HG03025 (cell line): Measurements from ENCODE around the gene ALPP.
"Not testable (repeated sequence)": the region's sequence is repeated elsewhere in the genome, so short reads cannot be mapped to it uniquely, and the experiment has no call there.

Source experiments
- ATAC-seq: cut with Tn5 transposase; IDR thresholded peaks from one replicate; pipeline ENCODE4 v1.9.1; 2021; ENCODE audit warnings: mild to moderate bottlenecking, moderate library complexity; ENCODE audit not compliant: unreplicated experiment, low FRiP score

The ALPP gene

GRCh38 chr2:232379610-232380590, 1.3 kb downstream of the ALPP start:
- ATAC-seq: not testable (repeated sequence)

DNA sequence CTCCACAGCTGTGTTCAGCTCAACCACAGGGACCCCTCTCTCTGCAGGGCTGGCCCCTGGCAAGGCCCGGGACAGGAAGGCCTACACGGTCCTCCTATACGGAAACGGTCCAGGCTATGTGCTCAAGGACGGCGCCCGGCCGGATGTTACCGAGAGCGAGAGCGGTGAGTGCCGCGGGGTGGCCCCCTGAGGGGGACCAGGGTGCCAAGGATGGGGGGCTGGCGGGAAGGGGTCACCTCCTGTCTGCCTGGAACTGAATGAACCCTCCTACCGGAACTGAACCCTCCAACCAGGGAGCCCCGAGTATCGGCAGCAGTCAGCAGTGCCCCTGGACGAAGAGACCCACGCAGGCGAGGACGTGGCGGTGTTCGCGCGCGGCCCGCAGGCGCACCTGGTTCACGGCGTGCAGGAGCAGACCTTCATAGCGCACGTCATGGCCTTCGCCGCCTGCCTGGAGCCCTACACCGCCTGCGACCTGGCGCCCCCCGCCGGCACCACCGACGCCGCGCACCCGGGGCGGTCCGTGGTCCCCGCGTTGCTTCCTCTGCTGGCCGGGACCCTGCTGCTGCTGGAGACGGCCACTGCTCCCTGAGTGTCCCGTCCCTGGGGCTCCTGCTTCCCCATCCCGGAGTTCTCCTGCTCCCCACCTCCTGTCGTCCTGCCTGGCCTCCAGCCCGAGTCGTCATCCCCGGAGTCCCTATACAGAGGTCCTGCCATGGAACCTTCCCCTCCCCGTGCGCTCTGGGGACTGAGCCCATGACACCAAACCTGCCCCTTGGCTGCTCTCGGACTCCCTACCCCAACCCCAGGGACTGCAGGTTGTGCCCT, 2.9 kb downstream of the ALPP start:
- not testable (repeated sequence) for ATAC-seq

DNA sequence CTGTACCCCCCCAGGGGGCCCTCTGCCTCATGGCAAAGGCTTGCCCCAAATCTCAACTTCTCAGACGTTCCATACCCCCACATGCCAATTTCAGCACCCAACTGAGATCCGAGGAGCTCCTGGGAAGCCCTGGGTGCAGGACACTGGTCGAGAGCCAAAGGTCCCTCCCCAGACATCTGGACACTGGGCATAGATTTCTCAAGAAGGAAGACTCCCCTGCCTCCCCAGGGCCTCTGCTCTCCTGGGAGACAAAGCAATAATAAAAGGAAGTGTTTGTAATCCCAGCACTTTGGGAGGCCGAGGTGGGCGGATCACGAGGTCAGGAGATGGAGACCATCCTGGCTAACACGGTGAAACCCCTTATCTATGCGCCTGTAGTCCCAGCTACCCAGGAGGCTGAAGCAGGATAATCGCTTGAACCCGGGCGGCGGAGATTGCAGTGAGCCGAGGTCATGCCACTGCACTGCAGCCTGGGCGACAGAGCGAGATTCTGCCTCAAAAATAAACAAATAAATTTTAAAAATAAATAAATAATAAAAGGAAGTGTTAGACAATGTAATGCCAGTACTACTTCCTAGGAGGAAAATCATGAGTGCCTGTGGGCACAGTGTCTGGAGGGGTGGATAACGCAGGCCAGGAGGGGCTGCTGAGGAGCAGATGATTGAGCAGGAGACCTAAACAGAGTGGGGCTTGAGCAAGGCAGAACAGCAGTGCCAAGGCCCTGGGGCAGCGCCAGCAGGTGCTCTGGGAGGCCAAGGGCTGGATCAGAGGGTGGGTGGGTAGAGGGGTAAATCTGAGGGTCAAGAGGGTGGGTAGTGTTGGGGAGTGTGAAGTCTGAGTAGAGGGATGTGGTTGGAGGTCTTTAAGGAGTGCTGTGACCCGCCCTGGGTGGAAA, 4.0 kb downstream of the ALPP start:
- ATAC-seq: no peak

DNA sequence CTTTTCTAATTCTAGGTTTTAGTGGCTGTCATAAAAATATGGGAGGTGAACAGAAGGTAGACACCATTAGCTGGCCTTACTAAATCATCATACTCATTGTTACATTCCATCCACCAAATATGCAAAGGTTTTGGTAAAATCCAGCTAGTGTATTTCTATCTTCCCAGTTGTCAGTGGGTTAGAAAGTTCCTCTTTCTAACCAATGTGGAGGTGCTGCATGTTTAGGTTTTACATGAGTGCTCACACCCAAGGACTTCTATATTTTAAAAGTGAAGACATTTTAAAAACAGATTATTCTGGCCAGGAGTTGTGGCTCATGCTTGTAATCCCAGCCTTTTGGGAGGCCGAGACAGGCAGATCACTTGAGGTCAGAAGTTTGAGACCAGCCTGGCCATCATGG, 5.9 kb downstream of the ALPP start:
- ATAC-seq: no peak

DNA sequence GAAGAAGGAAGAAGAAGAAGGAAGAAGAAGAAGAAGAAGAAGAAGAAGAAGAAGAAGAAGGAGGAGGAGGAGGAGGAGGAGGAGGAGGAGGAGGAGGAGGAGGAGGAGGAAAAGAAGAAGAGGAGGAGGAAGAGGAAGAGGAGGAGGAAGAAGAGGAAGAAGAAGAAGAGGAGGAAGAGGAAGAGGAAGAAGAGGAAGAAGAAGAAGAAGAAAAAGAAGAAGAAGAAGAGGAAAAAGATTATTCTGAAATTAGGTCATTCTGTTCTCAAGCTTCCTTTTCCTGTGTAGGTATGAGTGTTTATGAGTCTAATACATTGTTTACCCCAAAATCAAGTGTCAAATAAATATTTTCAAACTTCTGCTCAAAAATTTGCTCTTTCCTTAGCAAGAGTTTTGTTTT, 6.5 kb downstream of the ALPP start:
- not testable (repeated sequence) for ATAC-seq

GRCh38 chr2:232385660-232386489, 7.3 kb downstream of the ALPP start:
- ATAC-seq: no peak

GRCh38 chr2:232386490-232386739, 7.9 kb downstream of the ALPP start:
- no peak for ATAC-seq

DNA sequence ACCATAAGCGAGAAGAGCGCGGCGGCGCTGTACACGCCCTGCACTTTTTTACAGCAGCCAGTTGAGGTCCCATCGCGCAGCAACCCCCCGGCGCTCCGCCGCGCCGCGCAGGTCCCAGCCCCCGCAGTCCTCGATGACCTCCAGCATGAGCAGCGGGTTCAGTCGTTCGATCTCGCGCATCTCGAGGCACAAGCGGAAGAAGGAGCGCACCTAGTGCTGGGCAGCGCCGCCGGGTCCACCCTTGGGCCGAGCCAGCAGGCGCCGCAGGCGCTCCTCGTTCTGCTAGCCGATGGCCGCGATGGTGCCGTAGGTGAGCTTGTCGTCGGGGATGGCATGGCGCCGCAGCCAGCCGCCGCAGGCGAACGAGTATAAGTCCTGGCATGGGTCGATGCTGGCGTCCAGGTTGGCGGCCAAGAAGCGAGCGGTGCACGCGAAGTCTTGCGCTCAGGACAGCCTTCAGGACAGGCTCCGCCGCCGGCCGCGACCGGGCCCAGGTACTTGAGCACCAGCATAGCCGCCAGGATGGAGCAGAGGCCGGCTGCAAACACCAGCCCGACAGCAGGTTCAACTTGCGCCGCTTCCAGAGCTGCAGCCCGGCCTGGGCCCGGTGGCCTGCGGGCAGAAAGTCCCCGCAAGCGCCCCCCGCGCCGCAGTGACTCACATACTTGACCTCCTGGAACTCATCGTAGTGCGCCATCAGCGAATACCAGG, 8.3 kb downstream of the ALPP start:
- no peak for ATAC-seq

DNA sequence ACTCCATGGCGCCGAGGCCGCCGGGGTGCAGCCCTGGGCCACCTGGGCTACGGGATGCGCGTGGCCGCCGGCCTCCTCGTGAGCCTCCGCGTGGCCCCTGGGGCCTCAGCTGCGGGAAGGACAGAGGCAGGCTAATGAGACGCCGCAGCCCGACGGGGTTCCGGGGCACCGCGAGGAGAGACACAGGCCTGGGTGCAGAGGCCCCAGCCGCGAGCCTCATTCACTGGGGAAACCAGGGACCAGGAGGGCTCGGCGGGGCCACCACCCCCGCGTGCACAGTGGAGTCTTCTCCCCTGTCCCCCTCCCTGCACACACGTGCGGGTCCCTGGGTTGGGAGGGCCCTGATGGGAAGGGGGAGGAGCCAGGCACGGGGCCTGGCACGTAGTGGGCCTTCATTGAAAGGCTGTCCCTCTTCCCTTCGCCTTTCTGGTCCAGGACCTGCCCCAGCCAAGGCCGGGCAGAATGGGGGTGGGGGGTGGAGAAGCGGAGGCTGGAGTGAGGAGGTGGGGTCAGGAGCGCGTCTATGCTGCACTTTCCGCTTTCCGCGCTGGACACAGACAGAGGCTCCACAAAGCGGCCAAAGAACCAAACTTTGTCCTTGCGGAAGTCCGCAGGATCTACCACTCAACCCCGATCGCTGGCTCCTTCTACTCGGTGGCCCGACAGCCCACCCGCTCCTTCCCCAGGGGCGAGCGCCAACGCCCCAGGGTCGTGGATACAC, 9.1 kb downstream of the ALPP start:
- ATAC-seq: no peak

DNA sequence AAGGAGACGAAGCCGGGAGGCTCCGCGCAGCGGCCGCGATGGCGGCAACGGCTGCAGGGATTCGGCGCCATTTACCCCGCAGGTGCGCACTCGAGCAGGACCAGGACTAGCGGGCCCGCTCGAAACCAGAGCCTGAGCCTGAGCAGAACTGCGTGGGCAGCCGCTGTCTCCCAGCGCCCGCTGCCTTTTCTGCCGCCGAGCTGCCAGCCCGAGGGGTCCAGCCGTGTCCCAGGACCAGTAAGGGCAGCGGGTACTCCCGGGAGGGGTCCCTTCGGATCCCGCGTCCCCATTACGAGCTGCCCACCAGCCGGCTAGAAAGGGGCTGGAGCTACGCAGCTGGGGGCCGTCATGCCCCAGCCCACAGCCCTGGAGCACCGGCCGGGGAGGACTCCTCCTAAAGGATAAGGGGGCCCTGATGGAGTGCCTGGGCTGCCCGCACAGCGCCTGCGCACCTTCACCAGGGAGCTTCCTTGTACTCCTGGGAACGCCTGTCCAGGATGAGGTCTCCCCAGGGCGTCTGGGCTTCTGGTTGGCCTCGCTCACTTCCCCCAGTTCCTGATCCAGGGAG, 9.9 kb downstream of the ALPP start:
- ATAC-seq: no peak

GRCh38 chr2:232389327-232389726, 10.8 kb downstream of the ALPP start:
- ATAC-seq: no peak

DNA sequence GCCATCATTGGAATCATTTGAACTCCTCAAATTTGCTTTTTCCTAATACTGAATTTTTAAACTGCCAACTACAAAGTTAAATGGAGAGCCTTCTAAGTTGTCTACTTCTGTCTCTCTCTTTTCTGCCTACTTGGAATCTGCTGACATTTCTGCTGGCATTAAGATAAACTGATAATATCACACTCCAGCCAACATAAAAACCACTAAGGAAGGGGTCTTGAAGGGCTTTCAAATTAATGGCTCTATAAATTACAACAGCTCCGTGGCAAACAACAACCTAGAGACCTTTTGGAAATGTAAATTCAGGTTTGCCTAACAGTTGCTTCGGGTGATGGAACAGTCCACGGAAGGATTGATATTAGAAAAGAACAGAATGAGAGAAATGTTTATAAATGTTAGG, 12.1 kb downstream of the ALPP start:
- ATAC-seq: no peak

GRCh38 chr2:232393556-232393955, 15.0 kb downstream of the ALPP start:
- ATAC-seq: no peak

- ATAC-seq: not testable (repeated sequence)
Measured at GRCh38 chr2:232394431-232394830, 15.9 kb downstream of the ALPP start.

- ATAC-seq: no peak
Measured at GRCh38 chr2:232395586-232395985, 17.0 kb downstream of the ALPP start.

GRCh38 chr2:232396683-232397082, 18.1 kb downstream of the ALPP start:
- no peak for ATAC-seq

DNA sequence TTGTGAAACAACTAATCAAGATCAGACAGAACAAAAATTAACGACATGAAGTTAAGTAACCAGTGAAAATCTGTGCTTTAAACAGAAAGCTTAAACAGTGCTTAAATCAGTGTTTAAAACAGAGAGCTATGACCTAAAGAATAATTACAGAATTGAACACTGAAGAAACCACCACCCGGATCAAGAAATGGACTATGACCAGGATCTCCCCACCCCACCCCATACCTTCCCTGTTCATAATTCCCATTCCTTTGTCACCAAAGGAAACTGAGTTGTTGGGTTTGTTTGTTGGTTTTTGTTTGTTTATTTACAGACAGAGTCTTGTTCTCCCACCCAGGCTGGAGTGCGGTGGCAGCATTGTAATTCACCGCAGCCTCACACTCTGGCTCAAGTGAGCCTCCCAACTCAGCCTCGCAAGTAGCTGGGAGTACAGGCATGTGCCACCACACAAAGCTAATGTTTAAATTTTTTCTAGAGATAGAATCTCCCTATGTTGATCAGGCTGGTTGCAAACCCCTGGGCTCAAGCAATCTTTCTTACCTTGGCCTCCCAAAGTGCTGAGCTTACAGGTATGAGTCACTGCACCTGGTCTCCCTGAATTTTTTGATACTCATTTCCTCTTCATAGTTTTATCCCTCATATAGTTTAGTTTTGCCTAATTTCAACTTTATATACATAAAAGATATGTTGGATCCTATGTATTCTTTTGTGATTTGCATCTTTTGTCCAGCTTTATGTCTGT, 19.9 kb downstream of the ALPP start:
- ATAC-seq: no peak
